HCT116 (cell line): ENCODE results near the gene WASL. TPM values are rescaled to one million over a fixed set of nuclear protein-coding genes. Genes with fewer than 3 reads are reported as not detected.

Source experiments
- total RNA-seq: library from RNA; stranded (reverse); gene quantifications from one replicate; pipeline ENCODE4 v1.2.1, GENCODE V29; 2021; ENCODE audit not compliant: unreplicated experiment

The WASL gene
- total RNA-seq, 1 experiment from 2014 or later: 26.2 TPM

Other genes with a start within 250 kb of the WASL start
- gene IQUB, start 214.4 kb downstream of the WASL start, total RNA-seq: 0.79 TPM
- 64.2 TPM for gene NDUFA5, start 191.2 kb downstream of the WASL start, total RNA-seq
- not detected for gene ASB15, start 147.2 kb downstream of the WASL start, total RNA-seq
- gene LMOD2, start 93.1 kb downstream of the WASL start, total RNA-seq: not detected
- not detected for gene HYAL4, start 96.2 kb upstream of the WASL start, total RNA-seq
- not detected for gene SPAM1, start 176.2 kb upstream of the WASL start, total RNA-seq